Left renal pelvis (tissue), 4 donors: ENCODE results near the gene CEP19. TPM values are rescaled to one million over a fixed set of nuclear protein-coding genes. Genes with fewer than 3 reads are reported as not detected.

Experiments used
- DNase-seq, 4 donors: peaks; one replicate each; pipeline ENCODE4 v3.0.0-alpha.2; 2013; ENCODE audit warnings: low read depth in 4 of 4, low spot score in 3 of 4
- polyA plus RNA-seq, 4 donors: library from polyadenylated mRNA; unstranded; fragments of 120-200 nt; gene quantifications; one replicate each; pipeline ENCODE4 v1.2.1, GENCODE V29; 2013; ENCODE audit not compliant: insufficient read length in 4 of 4

CEP19 gene
- polyA plus RNA-seq, 4 donors: 4.8 to 6.2 (median 5.1) TPM

- DNase-seq: peak; percentile 19 to 47 (median 33)
Measured at GRCh38 chr3:196712514-196713413, 714 bp upstream of the CEP19 start.

GRCh38 chr3:196708467-196708866 lies 3.6 kb downstream of the CEP19 start:
- DNase-seq: no peak

GRCh38 chr3:196707566-196707965 lies 4.5 kb downstream of the CEP19 start:
- no peak for DNase-seq

- DNase-seq: no peak
Measured at GRCh38 chr3:196706731-196707130, 5.3 kb downstream of the CEP19 start.

- no peak for DNase-seq
Measured at GRCh38 chr3:196706327-196706726, 5.7 kb downstream of the CEP19 start.

GRCh38 chr3:196700801-196701200 lies 11.2 kb downstream of the CEP19 start:
- no peak for DNase-seq

GRCh38 chr3:196699749-196700148 lies 12.3 kb downstream of the CEP19 start:
- no peak for DNase-seq

GRCh38 chr3:196697270-196697669 lies 14.8 kb downstream of the CEP19 start:
- no peak for DNase-seq

GRCh38 chr3:196695849-196696226 lies 16.2 kb downstream of the CEP19 start:
- DNase-seq: no peak

GRCh38 chr3:196694941-196695848 lies 16.9 kb downstream of the CEP19 start:
- DNase-seq: no peak

GRCh38 chr3:196694202-196694638 lies 17.8 kb downstream of the CEP19 start:
- no peak for DNase-seq

- no peak for DNase-seq
Measured at GRCh38 chr3:196691386-196691785, 20.7 kb downstream of the CEP19 start.

- no peak for DNase-seq
Measured at GRCh38 chr3:196689941-196690660, 21.9 kb downstream of the CEP19 start.

GRCh38 chr3:196688349-196688748 lies 23.7 kb downstream of the CEP19 start:
- DNase-seq: no peak

GRCh38 chr3:196686436-196686835 lies 25.6 kb downstream of the CEP19 start:
- no peak for DNase-seq

- DNase-seq: peak in 3 of 4 donors; percentile 33 to 39 (median 39)
Measured at GRCh38 chr3:196684548-196685407, 27.3 kb downstream of the CEP19 start.

GRCh38 chr3:196677931-196678330 lies 34.1 kb downstream of the CEP19 start:
- DNase-seq: no peak

GRCh38 chr3:196677353-196677752 lies 34.7 kb downstream of the CEP19 start:
- no peak for DNase-seq

- DNase-seq: no peak
Measured at GRCh38 chr3:196673632-196674031, 38.4 kb downstream of the CEP19 start.

- DNase-seq: no peak
Measured at GRCh38 chr3:196670339-196670738, 41.7 kb downstream of the CEP19 start.
